GM19025 (cell line): ENCODE results near the gene FST.

Source experiments
- ATAC-seq: cut with Tn5 transposase; IDR thresholded peaks from one replicate; pipeline ENCODE4 v1.9.1; 2021; ENCODE audit warnings: mild to moderate bottlenecking, low read depth, moderate library complexity; ENCODE audit not compliant: unreplicated experiment

Gene FST, protein sequence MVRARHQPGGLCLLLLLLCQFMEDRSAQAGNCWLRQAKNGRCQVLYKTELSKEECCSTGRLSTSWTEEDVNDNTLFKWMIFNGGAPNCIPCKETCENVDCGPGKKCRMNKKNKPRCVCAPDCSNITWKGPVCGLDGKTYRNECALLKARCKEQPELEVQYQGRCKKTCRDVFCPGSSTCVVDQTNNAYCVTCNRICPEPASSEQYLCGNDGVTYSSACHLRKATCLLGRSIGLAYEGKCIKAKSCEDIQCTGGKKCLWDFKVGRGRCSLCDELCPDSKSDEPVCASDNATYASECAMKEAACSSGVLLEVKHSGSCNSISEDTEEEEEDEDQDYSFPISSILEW

DNA sequence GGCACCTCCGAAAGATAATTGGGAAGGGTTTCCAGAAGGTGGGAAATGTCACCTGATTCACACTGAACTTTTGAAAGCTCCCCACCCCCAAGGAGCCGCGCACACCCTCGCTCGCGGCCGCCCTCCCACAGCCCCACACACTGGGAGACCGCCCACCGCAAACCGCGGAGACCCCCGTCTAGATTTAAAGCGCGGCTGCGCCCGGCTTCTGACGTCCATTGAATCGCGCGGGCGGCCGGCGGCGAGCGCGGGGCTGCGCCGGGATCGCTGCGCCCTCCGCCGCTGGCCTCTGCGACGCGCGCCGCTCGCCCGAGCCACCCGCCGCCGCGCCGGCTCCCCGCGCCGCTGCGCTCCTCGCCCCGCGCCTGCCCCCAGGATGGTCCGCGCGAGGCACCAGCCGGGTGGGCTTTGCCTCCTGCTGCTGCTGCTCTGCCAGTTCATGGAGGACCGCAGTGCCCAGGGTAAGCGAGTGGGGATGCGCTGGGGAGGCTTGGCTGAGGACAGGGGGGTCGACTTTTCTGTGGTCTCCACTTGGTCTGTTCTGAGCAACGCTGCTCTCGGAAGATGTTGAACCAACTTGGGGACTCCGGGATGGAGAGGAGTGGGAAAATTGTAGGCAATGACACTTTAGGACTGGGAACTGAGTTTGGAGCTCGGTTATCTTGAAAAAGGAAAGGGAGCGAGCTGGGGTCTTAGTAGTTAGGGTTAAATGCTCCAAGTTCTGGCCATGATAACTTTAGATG is at the start of gene FST:
Gene FST, plus strand, starts transcription at position 214 of the 743 bp plus-strand sequence. Its CDS starts 163 bp downstream, at position 377.
- no peak for ATAC-seq

DNA sequence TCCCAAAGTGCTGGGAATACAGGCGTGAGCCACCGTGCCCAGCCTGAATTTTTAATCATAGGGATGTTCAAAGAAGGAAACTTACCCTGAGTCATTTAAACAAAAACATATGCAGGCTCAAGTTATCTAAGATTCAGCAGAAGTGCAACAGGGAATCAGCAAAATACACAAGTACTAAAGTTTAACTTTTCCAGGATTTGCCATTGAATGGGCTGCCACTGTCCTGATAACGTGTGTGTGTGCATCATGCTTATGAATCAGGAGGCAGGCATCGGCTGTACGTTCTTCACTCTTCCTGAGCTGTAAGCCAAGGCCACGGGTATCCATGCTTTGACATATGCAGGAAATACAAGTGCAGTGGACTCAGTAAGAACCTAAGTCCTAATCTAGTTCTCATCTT is 48.8 kb upstream of the FST start:
- no peak for ATAC-seq

DNA sequence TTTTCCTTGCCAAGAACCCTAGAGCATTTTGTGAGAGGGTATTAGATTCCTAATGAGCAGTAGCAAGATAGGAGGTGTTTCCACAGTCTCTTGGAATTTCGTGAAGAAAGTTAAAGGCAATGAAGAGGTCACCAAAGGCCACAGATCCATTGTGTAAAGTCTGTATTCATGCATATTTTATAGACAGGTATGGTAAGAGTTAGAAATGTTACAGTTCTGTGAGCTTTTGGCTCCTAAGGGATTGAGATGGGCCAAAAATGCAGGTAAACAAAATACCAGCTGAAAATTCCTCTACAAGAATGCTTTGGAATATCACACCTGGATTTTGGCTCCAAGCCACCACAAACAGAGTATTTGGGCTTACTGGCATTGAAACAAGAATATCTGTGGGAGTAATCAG is 47.4 kb upstream of the FST start:
- no peak for ATAC-seq

DNA sequence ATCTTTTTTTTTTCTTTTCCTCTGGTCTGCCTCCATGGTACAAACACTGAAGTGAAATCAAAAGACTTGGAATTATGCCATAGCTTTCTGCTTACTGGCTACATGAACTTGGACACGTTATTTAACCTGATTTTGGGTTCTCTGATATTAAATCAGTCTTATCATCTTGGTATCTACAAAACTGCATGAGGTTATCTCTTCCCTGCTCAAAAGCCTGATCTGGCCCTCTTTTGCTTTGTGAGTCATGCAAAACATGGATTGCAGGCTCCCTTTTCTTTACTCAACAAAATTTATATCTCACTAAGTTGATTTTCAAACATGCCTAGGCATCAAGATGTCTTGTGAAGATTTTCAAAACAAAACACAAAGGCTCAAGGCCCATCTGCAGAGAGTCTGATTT is 45.9 kb upstream of the FST start:
- ATAC-seq, result no peak

DNA sequence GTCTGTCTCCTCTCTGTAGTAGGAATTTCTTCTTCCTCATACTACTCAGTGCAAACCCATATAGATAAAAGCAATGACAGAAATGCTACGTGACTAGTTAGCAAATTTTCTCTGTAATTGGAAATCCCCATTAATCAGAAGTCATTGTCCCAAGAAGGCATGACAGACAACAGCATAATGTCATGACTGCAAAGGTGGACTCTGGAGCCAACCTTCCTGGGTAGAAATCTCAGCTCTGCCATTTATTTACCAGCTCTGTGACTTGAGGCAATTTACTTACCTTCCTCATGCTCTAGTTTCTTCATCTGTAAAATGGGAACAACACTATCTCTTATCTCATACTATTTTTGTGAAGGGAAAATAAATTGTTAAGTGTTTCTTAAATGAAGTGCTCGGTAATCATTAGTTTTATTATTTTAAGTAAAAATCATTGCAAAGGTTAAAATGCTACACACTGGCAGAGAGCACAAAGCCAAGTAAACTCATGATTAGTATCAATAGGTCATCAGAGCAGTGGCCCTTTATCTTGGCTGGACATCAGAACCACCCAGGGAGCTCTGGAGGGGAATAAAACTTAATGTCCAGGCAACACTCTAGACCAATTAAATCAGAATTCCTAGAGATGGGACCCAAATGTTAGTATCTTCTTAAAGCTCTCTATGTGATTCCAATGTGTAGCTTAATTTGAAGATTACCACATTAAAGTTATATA is 43.8 kb upstream of the FST start:
- ATAC-seq, result no peak

DNA sequence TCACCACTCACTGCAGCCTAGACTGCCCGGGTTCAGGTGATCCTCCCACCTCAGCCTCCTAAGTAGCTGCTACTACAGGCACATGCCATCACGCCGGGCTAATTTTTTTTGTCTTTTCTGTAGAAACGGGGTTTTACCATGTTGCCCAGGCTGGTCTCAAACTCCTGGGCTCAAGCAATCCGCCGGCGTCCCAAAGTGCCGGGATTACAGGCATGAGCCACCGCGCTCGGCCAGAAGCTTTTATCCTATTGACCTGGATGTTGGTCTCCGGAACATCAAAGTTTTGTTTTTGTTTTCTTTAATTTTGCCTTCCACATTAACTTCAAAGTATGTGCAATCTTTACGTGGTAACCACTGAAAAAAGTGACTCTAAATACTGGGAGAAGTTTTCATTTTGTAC is 42.4 kb upstream of the FST start:
- no peak for ATAC-seq

DNA sequence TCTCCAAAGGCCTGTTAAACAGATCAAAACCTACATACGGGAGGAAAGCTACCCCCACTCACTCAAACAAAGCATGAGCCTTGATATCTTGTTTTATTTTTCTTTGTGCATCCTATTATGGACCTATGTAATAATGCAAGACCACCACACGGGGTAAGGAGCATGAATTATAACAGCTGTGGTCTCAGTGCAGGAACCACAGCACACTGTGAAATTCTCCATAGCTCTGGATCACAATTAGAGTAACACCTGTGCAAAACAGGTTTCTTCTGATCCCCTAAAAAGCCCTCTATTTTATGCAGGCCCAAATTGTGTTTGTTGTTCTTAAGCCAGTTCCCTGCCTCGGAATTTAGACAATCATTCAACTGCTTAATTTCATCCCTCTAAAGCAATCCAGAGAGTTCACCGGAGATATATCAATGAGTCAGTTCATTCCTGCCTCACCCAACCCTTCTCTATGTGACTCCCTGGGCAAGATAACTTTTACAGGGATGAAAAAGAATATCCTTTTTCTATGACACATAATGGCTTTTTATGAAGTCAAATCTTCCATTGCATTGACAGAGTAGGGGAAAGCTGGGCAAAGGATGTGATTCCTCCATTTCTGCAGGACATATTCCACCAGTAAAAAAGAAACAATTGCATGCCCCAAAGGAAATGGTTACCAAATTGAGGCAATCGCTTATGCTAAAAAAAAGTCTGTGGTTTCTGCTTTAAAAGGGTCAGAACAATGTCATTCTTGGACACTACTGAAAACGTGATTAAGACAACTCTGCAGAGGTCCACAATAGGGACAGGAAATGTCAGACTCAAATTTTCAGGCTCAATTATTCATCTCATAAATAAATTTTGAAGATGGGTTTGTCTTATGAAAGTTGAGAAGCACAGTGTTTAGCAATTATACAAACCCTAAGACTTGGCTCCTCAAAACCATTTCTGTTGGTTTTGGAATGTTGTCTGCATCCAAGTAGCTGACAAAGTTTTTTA is 41.6 kb upstream of the FST start:
- ATAC-seq, result no peak

DNA sequence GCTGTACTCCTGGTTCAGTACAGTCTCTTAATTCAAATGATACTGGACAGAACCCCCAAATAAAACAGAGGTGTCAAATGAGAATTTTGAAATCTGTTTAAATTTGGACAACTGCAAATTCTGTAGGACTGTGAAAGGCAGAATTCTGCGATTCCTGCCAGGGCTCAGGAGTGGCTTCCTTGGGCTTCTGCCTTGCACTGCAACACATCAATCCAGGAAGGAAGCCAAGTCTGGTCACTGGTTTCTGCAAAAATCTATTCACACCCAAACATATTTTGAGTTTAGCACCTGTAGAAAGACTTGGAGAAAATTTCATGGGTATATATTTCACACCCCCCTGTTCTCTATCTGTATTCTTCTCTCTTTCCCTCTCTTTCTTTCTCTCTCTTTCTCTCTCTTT is 37.5 kb upstream of the FST start:
- ATAC-seq, result no peak

DNA sequence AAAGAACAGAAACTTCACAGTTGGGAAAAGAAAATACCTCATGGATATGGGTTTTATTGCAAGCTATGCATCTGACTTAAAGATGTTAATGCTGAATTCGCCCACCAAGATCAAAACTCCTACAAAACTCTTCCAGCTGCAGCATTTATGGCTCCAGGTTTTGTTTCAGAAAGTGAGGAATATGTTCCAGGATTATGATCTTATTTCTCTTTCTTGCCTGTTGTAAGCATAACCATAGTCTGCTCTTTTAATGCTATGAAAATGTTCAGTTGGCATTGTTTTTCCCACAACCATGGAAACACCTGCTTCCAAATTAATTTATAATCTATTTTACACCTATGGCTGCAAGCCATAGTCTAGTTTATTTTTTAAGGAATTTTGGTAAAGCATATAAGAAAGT is 34.9 kb upstream of the FST start:
- ATAC-seq, result no peak

DNA sequence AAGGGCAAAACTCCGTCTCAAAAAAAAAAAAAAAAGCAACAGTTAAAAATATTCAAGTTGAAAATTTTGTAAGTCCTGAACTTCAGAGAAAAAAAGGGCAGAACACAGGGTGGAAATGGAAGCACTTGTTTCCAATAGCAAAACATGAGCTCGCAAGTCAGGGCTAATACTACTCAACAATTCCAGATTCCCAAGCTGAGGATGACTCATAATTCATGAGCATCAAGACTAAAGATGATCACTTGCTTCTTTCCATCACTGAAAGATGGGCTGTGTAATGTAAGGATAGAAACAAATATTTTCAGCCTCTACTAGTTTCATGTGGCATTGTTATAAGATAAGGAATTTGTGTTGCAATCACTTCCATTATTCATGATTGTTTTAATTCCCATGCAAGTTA is 33.5 kb upstream of the FST start:
- ATAC-seq, result no peak

DNA sequence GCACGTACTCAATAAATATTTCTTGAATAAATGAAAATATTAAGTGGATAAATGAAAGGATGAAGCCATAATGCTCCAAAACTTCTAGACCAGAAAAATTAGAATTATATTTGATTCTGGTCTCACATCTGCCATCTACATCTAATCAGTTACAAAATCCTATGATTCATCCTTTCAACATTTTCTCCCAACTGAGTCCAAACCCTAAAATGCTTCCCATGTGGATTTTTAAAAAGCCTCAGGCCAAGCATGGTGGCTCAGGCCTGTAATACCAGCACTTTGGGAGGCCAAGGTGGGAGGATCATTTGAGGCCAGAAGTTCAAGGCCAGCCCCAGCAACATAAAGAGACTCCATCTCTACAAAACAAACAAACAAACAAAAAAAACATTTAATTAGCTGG is 31.6 kb upstream of the FST start:
- ATAC-seq, result no peak

DNA sequence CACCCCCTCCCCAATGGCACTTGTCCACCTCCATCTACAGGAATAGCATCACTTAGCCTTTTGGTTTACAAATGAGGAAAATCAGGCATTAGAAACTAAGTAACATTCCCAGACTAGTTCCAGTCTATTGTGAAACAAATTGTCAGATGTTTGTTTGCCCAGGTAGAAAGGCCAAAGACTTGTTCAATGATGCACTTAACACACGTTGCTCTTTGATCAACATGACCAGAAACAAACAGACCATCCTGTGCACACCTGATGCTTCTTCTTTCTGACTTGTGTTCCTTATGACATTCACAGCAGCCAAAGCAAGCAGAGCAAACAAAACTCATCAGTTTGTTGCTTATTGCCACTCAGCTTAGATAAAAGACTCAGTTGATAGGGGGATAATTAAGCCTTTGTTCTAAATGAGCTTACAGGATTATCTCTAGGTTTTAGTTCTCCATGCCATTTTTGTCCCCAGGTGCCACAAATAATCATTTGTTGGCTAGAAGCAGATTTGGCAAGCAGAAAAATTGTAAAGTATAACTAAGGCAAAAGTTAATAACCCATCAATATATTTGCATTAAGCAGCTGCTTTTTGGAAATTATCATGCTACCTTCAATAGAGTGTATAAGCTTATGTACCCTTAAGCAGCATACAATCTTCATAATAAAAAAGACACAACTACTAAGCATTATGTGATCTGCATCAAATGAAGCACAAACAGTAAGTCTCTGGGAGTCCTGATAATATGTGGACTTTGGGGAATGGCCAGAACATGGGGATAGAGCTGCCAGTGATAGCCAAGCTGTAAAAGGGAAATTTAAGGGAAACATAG is 26.3 kb upstream of the FST start:
- no peak for ATAC-seq

DNA sequence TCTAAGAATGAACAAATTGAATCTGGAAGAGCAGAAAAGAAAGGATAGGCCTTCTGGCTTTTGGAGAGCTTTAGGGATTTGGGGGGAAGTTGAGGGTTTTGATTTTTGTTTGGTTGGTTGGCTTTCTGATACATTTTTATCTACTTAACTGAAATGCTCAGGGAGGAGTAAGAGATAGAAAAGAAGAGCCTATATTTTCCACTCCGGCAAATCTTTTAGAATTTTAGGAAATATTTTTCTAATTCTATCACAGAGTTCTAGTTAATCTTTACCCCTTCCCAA is 25.8 kb upstream of the FST start:
- no peak for ATAC-seq

DNA sequence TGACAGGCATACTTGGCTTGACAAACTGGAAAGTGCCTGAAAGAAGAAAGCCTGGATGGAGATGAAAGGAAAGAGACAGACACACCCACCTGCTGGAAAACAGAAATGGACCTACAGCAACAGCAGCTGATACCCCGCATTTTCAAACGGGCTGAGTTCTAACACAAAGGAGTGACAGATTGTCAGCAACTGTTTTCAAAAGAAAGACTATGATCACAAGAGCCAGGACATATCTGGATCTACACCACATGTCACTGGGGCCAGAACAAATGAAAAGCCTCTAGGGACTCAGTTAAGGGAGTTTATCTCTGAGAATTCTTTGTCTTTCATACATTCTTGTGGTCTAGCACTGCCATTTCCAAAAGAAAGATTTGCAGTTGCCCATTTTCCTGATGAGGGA is 24.1 kb upstream of the FST start:
- ATAC-seq, result no peak

DNA sequence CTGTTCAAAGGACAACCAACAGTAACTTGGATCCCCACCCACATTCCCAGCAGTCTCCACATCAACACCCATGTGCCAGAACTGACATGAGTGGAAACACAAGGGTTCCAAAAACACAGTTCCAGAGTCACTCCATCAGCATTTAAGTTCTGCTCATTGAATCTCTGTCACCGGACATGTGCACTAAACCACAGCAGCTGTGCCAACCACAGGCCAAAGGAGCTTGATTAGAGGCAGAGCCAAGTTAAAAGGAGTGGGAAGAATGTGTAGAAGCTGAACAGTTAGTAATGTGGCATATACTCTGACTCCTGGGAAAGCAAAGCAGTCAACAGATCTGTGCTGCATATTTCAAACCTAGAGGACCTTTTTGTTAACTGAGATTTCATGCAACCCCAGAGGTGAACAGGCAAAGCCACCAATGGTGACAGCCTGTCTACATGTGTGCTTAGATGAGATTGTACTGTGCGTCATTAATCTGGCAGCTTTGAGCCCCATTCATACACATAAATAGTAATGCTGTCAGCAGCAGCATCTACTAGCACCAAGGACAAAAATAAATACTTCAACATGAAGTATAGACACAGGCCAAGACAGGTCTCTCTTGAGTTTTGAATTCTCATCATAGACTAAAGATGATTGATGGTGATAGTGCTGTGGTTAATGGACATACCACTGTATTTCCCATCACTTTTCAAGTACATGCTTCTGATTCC is 16.4 kb upstream of the FST start:
- no peak for ATAC-seq

DNA sequence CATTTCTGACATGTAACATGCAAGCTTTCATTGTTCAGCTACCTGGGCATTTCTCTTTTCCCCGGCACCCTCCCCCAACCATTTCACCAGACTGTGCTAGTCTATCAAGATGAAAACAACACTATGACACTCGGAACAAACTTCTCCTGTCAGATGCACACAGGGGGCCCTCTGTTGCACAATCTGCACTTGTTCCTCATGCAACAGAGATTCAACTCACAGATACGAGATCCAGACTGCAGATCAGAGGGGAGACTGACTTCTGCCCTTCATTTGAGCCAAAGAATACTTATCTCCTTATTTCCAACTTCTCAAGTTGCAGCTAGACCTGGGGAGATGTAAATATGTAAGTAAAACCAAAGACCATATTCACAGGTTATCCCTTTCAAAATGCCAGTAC is 15.7 kb upstream of the FST start:
- ATAC-seq, result no peak

DNA sequence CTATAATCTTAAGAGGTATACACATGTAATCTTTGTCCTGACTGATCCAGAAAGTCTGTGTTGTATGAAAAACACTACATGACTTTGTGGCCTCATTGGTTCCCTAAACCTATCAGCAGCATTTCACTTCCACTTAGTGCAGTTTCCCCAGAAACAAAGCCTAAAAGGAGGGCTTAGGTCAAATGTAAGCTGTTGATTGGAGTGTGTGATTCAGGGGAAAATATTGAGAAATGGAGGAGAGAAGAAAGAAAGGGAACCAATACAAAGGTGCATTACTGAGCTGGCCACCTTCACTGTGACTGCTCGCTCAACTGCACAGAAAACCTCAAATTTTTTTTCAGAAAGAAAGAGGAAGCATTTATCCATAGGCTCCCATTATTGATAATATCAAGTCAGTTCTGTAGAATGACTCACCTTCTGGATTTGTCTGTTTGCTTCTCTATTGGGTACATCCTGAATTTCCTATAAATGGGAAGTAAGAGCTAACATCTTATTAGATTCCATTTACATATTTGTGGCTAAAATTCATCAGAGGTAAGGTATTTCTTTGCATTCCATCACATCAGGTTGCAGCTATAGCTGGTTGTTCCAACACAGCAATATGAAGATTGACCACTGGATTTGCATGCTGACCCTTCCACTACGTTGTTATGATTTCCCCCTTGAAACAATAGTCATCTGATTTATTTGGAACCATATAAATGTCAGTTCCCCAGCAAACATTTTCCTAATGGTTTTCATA is 10.3 kb upstream of the FST start:
- no peak for ATAC-seq

DNA sequence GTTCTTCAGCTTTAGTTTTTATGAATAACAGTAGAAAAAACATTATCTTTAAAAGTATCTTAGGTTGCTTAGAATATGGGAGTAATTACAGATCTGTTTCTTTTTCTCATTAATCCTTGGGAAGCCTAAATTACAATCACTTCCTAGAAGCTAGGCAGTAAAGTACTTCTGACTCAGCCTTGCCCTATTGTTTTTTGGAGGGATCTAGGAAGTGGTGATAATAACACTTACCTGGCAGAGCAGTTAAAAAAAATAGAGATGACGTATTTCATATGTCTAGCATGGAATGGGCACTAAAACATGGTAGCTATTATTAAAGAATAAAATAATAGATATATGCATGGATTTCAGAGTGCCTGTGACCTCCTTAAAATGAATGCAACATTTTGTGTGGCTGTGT is 8.2 kb upstream of the FST start:
- ATAC-seq, result no peak
